IMR-90 (cell line): ENCODE data around the gene TSKS. TPM values are rescaled to one million over a fixed set of nuclear protein-coding genes. Genes with fewer than 3 reads are reported as not detected.

ENCODE experiments used
- ATAC-seq: fragments of 200-7000 bp; cut with Tn5 transposase; 2 replicates; pipeline ENCODE4 v1.9.1; 2020; ENCODE audit warnings: low read depth, mild to moderate bottlenecking, moderate library complexity
- BruUV-seq: library from RNA; stranded (reverse); fragments of 400-500 nt; replicated peaks from 2 replicates; lab custom pipeline; 2021; lab: Mats Ljungman, UMichigan
- CTCF ChIA-PET: fragments of 300-600 bp; formaldehyde crosslinking; extraction: SDS; loops from one replicate; lab custom pipeline; 2021; ENCODE audit warnings: antibody characterized with exemption; lab: Yijun Ruan, JAX
- POLR2A ChIA-PET: fragments of 300-600 bp; sonication (Branson Sonifier 250); formaldehyde crosslinking; loops from one replicate; lab custom pipeline; 2022; ENCODE audit warnings: antibody characterized with exemption; ENCODE audit not compliant: unreplicated experiment; lab: Charles Lee
- DNase-seq: peaks from one replicate; pipeline ENCODE4 v3.0.0; 2013
- H2AFZ ChIP-seq: replicated peaks from 2 replicates; pipeline ENCODE3; 2013; ENCODE audit warnings: low read length, mild to moderate bottlenecking; ENCODE audit not compliant: poor library complexity
- H2AK5ac ChIP-seq: 2 replicates; pipeline ENCODE4 v1.6.1; 2013; ENCODE audit warnings: low read depth, low read length, inconsistent platforms
- H2AK9ac ChIP-seq: replicated peaks from 2 replicates; pipeline ENCODE3; 2013; ENCODE audit warnings: mild to moderate bottlenecking, low read depth, low read length, moderate library complexity; ENCODE audit not compliant: poor library complexity
- H2BK120ac ChIP-seq: 2 replicates; pipeline ENCODE4 v1.6.1; 2013; ENCODE audit warnings: low read depth, low read length, inconsistent platforms
- H2BK15ac ChIP-seq: 3 replicates; pipeline ENCODE4 v1.6.1; 2013; ENCODE audit warnings: low read depth, low read length, inconsistent platforms
- H2BK20ac ChIP-seq: 2 replicates; pipeline ENCODE4 v1.6.1; 2013; ENCODE audit warnings: low read depth, mild to moderate bottlenecking, inconsistent platforms, low read length, moderate library complexity
- H2BK5ac ChIP-seq: 2 replicates; pipeline ENCODE4 v1.6.1; 2013; ENCODE audit warnings: mild to moderate bottlenecking, low read depth, low read length, inconsistent platforms; ENCODE audit not compliant: poor library complexity, severe bottlenecking
- H3K14ac ChIP-seq: replicated peaks from 2 replicates; pipeline ENCODE4 v1.6.1; 2013; ENCODE audit warnings: low read depth, low read length, inconsistent platforms
- H3K18ac ChIP-seq: 2 replicates; pipeline ENCODE4 v1.6.1; 2013; ENCODE audit warnings: low read depth, low read length, control low read depth
- H3K23ac ChIP-seq: 2 replicates; pipeline ENCODE4 v1.6.1; 2013; ENCODE audit warnings: low read depth, low read length, inconsistent platforms
- H3K27ac ChIP-seq: 2 replicates; pipeline ENCODE4 v1.5.1; 2013; ENCODE audit warnings: mild to moderate bottlenecking, control low read depth, low read length; ENCODE audit not compliant: insufficient read depth
- H3K27me3 ChIP-seq: 2 replicates; pipeline ENCODE4 v1.6.1; 2013; ENCODE audit warnings: low read length; ENCODE audit not compliant: control insufficient read depth, insufficient read depth
- H3K36me3 ChIP-seq: 2 replicates; pipeline ENCODE4 v1.6.1; 2013; ENCODE audit warnings: low read length, mixed read lengths; ENCODE audit not compliant: control insufficient read depth, insufficient read depth
- H3K4ac ChIP-seq: 2 replicates; pipeline ENCODE4 v1.6.1; 2013; ENCODE audit warnings: low read depth, low read length, inconsistent platforms
- H3K4me1 ChIP-seq: 2 replicates; pipeline ENCODE4 v1.6.1; 2013; ENCODE audit warnings: low read length, mixed read lengths; ENCODE audit not compliant: control insufficient read depth, insufficient read depth
- H3K4me2 ChIP-seq: 2 replicates; pipeline ENCODE4 v1.6.1; 2013; ENCODE audit warnings: low read depth, mild to moderate bottlenecking, control low read depth, low read length, moderate library complexity
- H3K4me3 ChIP-seq: 2 replicates; pipeline ENCODE4 v1.5.1; 2013; ENCODE audit warnings: low read depth, mild to moderate bottlenecking, control low read depth, low read length, moderate library complexity; ENCODE audit not compliant: insufficient read depth
- H3K56ac ChIP-seq: 2 replicates; pipeline ENCODE4 v1.6.1; 2013; ENCODE audit warnings: low read length, inconsistent platforms; ENCODE audit not compliant: insufficient read depth; ENCODE audit errors: extremely low read depth
- H3K79me1 ChIP-seq, 2 experiments: 2 replicates each; pipeline ENCODE4 v1.6.1; 2013; ENCODE audit warnings: low read length in 2 of 2, inconsistent platforms in 1 of 2, low read depth in 1 of 2
- H3K9ac ChIP-seq: 2 replicates; pipeline ENCODE4 v1.6.1; 2013; ENCODE audit warnings: low read depth, low read length, control low read depth
- H3K9me1 ChIP-seq: 2 replicates; pipeline ENCODE4 v1.6.1; 2013; ENCODE audit warnings: low read length, inconsistent platforms; ENCODE audit not compliant: insufficient read depth
- H3K9me3 ChIP-seq: 2 replicates; pipeline ENCODE4 v1.6.1; 2013; ENCODE audit warnings: low read length; ENCODE audit not compliant: control insufficient read depth, insufficient read depth
- H4K20me1 ChIP-seq: 2 replicates; pipeline ENCODE4 v1.6.1; 2013; ENCODE audit warnings: low read length, inconsistent platforms; ENCODE audit not compliant: insufficient read depth
- H4K5ac ChIP-seq: 2 replicates; pipeline ENCODE4 v1.6.1; 2013; ENCODE audit warnings: mild to moderate bottlenecking, low read depth, low read length, control low read depth
- H4K8ac ChIP-seq, 2 experiments: 2 replicates each; pipeline ENCODE4 v1.6.1; 2013; ENCODE audit warnings: low read depth in 2 of 2, low read length in 2 of 2, control low read depth in 1 of 2, inconsistent platforms in 1 of 2
- H4K91ac ChIP-seq: 2 replicates; pipeline ENCODE4 v1.6.1; 2013; ENCODE audit warnings: low read depth, low read length, inconsistent platforms; ENCODE audit not compliant: insufficient read depth
- CHD1 ChIP-seq: IDR thresholded peaks from 2 replicates; pipeline ENCODE4 v1.6.1; 2012; ENCODE audit warnings: low read depth, low read length, improper control_type of control experiment
- MXI1 ChIP-seq: IDR thresholded peaks from 2 replicates; pipeline ENCODE4 v1.6.1; 2012; ENCODE audit warnings: low read depth, mild to moderate bottlenecking, low read length, moderate library complexity, borderline replicate concordance
- NFE2L2 ChIP-seq: fragments of 150-350 bp; IDR thresholded peaks from 2 replicates; pipeline ENCODE4 v1.6.1; 2016; ENCODE audit warnings: low read depth, mild to moderate bottlenecking, low read length
- RCOR1 ChIP-seq: IDR thresholded peaks from 2 replicates; pipeline ENCODE4 v1.6.1; 2012; ENCODE audit warnings: mild to moderate bottlenecking, low read length, improper control_type of control experiment; ENCODE audit not compliant: insufficient replicate concordance
- RFX5 ChIP-seq: IDR thresholded peaks from 2 replicates; pipeline ENCODE4 v1.8.0; 2012; ENCODE audit warnings: low read depth, mild to moderate bottlenecking, low read length, moderate library complexity
- WGBS, 2 experiments: methylation state at CpG; one replicate each; pipeline versions ENCODE4 v1.1.5 to v1.1.7; 2013; ENCODE audit warnings: missing lambda C conversion rate in 2 of 2; ENCODE audit not compliant: insufficient read length in 1 of 2; ENCODE audit errors: extremely low coverage in 2 of 2; 5-methylcytosine and 5-hydroxymethylcytosine counted together
- dilution Hi-C: fragments of 300-500 bp; cut with HindIII; formaldehyde crosslinking; loops from one replicate; pipeline ENCODE4 v1.14.3; 2018; ENCODE audit warnings: low sequenced_read_pairs; ENCODE audit not compliant: unreplicated experiment
- in situ Hi-C: fragments of 300-500 bp; cut with MboI; formaldehyde crosslinking; loops from 3 replicates; pipeline ENCODE4 v1.14.3; 2019; ENCODE audit warnings: low sequenced_read_pairs, inconsistent platforms, mixed read lengths
- intact Hi-C: fragments of 100-400 bp; cut with micrococcal nuclease; formaldehyde crosslinking; loops from 2 replicates; pipeline ENCODE4 v1.10.0; 2022
- polyA plus RNA-seq, 3 experiments: library from polyadenylated mRNA; depleted of rRNA; stranded (reverse); fragments of >200 nt; gene quantifications; 2 replicates each; pipeline ENCODE4 v1.2.3, GENCODE V29; 2012; ENCODE audit warnings: low replicate concordance in 1 of 3
- total RNA-seq: library from RNA; depleted of rRNA; stranded (reverse); fragments of >200 nt; gene quantifications from 2 replicates; pipeline ENCODE4 v1.2.3, GENCODE V29; 2012
- TF ChIP-seq, protein P1 (sequence below): fragments of 150-350 bp; IDR thresholded peaks from 2 replicates; pipeline ENCODE4 v1.6.1; 2017; ENCODE audit warnings: mild to moderate bottlenecking, antibody characterized with exemption, low read length, low read depth
- TF ChIP-seq, protein P2 (sequence below): conservative IDR thresholded peaks from 2 replicates; pipeline ENCODE4 v1.5.1; 2012; ENCODE audit warnings: mild to moderate bottlenecking, low read depth, low read length, improper control_type of control experiment

Gene TSKS
- total and polyA plus RNA-seq, 2 of the 4 experiments (the other 2 are of a cell fraction) = not detected

DNA sequence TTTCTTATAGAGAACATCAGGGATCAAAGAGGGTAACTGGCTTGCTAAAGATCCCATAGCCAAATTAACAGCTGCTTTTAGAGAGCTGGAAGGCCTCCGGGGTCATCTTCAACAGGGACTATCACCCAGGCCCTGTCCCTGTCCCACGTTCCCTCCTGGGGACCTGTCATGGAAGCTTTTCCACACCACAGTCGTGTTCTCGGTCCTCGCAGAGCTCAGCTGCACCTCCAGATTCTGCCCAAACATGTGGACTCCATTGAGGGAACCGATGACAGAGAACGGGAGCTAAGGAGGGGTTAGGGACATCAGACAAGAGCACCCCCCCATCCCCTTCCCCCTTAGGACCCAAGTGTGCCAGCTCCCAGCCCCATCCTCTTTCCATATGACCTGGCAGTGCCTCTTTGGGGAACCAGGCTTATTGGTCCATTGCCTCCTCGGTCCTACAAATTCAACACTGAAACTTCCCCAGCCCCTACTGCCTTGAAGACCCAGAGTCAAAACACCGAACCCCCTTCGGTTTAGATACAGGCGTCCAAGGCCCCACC lies 49.4 kb upstream of the TSKS start:
- Histone ChIP-seq H3K14ac (peak overlapping the region; percentile 76), H2AFZ (peak overlapping the region; percentile 98), H3K9me3 (no peaks in the 10 kb centered on the region), H3K4me1 (peaks cover 5% of the 10 kb centered on the region), H2AK9ac (peak overlapping the region; percentile 78), H3K4me3 (peak overlapping the region; percentile 64), H4K5ac (peak overlapping the region; percentile 50), H3K4me2 (peak overlapping the region; percentile 46), H2BK15ac (peak overlapping the region; percentile 43; the same call in 1 of the 3 replicates), H2BK5ac (peak overlapping the region; percentile 26), H3K23ac (peak overlapping the region; percentile 25; the same call in 1 of the 2 replicates), H3K27me3 (no peaks in the 10 kb centered on the region), H2AK5ac (peak overlapping the region; percentile 87), H3K27ac (peak overlapping the region; percentile 57; the same call in 1 of the 2 replicates), H2BK120ac (no peak overlapping the region), H4K91ac (0 out of 2 replicates have a peak overlapping the region, but pooled peaks have one; percentile 59), H2BK20ac (no peak overlapping the region), H4K8ac (peak overlapping the region; percentile 56 to 99), H3K79me1 (peaks cover 5 to 21% of the 10 kb centered on the region in 2 experiments; a peak in 2 of 4 replicates), H3K56ac (0 out of 2 replicates have a peak overlapping the region, but pooled peaks have one; percentile 56), H3K36me3 (peaks cover 2% of the 10 kb centered on the region; the same call in 1 of the 2 replicates), H3K4ac (peak overlapping the region; percentile 82), H3K9ac (peak overlapping the region; percentile 55), H4K20me1 (no peaks in the 10 kb centered on the region), H3K18ac (no peak overlapping the region), H3K9me1 (peaks cover 17% of the 10 kb centered on the region)
- 35% methylated on average over 4 of the region's 11 CpGs; no CpG with 5 or more reads in 1 of the 2 experiments for WGBS, 2 experiments
- intact Hi-C loops = loop anchor here (10.0 kb wide), 1 partner anchor 98 kb away; no protein-coding TSS in a partner anchor
- no peak for TF ChIP-seq RCOR1
- TF ChIP-seq, protein P1, sequence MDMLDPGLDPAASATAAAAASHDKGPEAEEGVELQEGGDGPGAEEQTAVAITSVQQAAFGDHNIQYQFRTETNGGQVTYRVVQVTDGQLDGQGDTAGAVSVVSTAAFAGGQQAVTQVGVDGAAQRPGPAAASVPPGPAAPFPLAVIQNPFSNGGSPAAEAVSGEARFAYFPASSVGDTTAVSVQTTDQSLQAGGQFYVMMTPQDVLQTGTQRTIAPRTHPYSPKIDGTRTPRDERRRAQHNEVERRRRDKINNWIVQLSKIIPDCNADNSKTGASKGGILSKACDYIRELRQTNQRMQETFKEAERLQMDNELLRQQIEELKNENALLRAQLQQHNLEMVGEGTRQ = no peak
- TF ChIP-seq RFX5 = no peak
- no peak for TF ChIP-seq MXI1
- no peak for TF ChIP-seq NFE2L2
- no peak for TF ChIP-seq CHD1
- TF ChIP-seq, protein P2, sequence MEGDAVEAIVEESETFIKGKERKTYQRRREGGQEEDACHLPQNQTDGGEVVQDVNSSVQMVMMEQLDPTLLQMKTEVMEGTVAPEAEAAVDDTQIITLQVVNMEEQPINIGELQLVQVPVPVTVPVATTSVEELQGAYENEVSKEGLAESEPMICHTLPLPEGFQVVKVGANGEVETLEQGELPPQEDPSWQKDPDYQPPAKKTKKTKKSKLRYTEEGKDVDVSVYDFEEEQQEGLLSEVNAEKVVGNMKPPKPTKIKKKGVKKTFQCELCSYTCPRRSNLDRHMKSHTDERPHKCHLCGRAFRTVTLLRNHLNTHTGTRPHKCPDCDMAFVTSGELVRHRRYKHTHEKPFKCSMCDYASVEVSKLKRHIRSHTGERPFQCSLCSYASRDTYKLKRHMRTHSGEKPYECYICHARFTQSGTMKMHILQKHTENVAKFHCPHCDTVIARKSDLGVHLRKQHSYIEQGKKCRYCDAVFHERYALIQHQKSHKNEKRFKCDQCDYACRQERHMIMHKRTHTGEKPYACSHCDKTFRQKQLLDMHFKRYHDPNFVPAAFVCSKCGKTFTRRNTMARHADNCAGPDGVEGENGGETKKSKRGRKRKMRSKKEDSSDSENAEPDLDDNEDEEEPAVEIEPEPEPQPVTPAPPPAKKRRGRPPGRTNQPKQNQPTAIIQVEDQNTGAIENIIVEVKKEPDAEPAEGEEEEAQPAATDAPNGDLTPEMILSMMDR = no peak
- in situ Hi-C loops = no loop called here
- no peak for DNase-seq
- dilution Hi-C loops = no loop called here
- CTCF ChIA-PET = no interaction called here
- no peak for ATAC-seq
- BruUV-seq = TSS peak; percentile 51
- POLR2A ChIA-PET = no interaction called here
